ENCODE results near the gene FLCN.
"Not testable (repeated sequence)": the region's sequence is repeated elsewhere in the genome, so short reads cannot be mapped to it uniquely, and the experiment has no call there.

The FLCN gene

GRCh38 chr17:17206124-17206912 lies 30.6 kb downstream of the FLCN start, which contains the start of gene PLD6:
Gene PLD6, minus strand, starts transcription at chr17:17206333. Its CDS starts 47 bp downstream, at chr17:17206286.
- DNase-seq: peak; percentile 56 to 57

GRCh38 chr17:17205368-17206123 lies 31.4 kb downstream of the FLCN start:
- DNase-seq: no peak

- no peak for DNase-seq
These were observed 32.2 kb downstream of the FLCN start for GRCh38 chr17:17204635-17205231.

GRCh38 chr17:17204041-17204591 lies 32.9 kb downstream of the FLCN start:
- DNase-seq: no peak

- DNase-seq: no peak
These were observed 33.7 kb downstream of the FLCN start for GRCh38 chr17:17203173-17203730.

GRCh38 chr17:17201907-17202306 lies 35.1 kb downstream of the FLCN start:
- DNase-seq: no peak

GRCh38 chr17:17201271-17201670 lies 35.7 kb downstream of the FLCN start:
- DNase-seq: no peak

- DNase-seq: no peak
These were observed 36.1 kb downstream of the FLCN start for GRCh38 chr17:17200831-17201230.

GRCh38 chr17:17200311-17200710 lies 36.7 kb downstream of the FLCN start:
- no peak for DNase-seq

- DNase-seq: no peak
These were observed 38.7 kb downstream of the FLCN start for GRCh38 chr17:17198281-17198680.

- DNase-seq: no peak
These were observed 40.2 kb downstream of the FLCN start for GRCh38 chr17:17196776-17197175.

GRCh38 chr17:17195466-17195865 lies 41.5 kb downstream of the FLCN start:
- not testable (repeated sequence) for DNase-seq

GRCh38 chr17:17191961-17192381 lies 45.0 kb downstream of the FLCN start:
- DNase-seq: no peak

- DNase-seq: no peak
These were observed 45.6 kb downstream of the FLCN start for GRCh38 chr17:17191346-17191792.

- DNase-seq: no peak
These were observed 46.8 kb downstream of the FLCN start for GRCh38 chr17:17190188-17190587.

- DNase-seq: no peak
These were observed 47.4 kb downstream of the FLCN start for GRCh38 chr17:17189559-17189958.

- DNase-seq: no peak
These were observed 48.4 kb downstream of the FLCN start for GRCh38 chr17:17188586-17188985.

- DNase-seq: no peak
These were observed 50.1 kb downstream of the FLCN start for GRCh38 chr17:17186551-17187505.

GRCh38 chr17:17186051-17186450 lies 50.9 kb downstream of the FLCN start:
- DNase-seq: no peak

- DNase-seq: not testable (repeated sequence)
These were observed 51.8 kb downstream of the FLCN start for GRCh38 chr17:17184985-17185757.

GRCh38 chr17:17183744-17184143 lies 53.2 kb downstream of the FLCN start:
- no peak for DNase-seq

Data from Kasumi-1 (cell line).